GM12801 (cell line): ENCODE data around the gene LEP.

Source experiments
- TF ChIP-seq, protein P1 (sequence below): IDR thresholded peaks from one replicate; pipeline ENCODE4 v1.5.1; 2011; ENCODE audit warnings: control low read depth; ENCODE audit not compliant: insufficient read length; ENCODE audit errors: extremely low read depth

Gene LEP

DNA sequence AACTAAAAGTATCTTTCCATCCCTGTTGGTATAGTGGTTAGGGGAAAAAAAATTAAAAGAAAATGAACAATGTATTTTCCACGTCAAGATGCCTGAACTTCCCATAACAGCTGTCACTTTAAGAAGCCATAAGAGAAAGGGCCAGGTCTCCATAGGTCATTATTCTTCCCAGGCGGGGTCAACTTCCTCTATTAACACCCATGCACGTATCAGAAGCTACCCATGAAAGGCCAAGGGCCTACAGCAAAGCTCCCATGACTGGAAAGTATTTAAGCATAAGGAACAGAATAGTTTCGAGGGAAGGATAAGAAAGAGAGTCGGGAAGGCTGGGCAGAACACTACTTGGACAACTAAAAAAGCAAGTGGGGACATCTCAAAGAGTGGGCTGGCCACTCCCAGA lies 62.6 kb downstream of the LEP start:
- TF ChIP-seq, protein P1, sequence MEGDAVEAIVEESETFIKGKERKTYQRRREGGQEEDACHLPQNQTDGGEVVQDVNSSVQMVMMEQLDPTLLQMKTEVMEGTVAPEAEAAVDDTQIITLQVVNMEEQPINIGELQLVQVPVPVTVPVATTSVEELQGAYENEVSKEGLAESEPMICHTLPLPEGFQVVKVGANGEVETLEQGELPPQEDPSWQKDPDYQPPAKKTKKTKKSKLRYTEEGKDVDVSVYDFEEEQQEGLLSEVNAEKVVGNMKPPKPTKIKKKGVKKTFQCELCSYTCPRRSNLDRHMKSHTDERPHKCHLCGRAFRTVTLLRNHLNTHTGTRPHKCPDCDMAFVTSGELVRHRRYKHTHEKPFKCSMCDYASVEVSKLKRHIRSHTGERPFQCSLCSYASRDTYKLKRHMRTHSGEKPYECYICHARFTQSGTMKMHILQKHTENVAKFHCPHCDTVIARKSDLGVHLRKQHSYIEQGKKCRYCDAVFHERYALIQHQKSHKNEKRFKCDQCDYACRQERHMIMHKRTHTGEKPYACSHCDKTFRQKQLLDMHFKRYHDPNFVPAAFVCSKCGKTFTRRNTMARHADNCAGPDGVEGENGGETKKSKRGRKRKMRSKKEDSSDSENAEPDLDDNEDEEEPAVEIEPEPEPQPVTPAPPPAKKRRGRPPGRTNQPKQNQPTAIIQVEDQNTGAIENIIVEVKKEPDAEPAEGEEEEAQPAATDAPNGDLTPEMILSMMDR = no peak

- TF ChIP-seq, protein P1 = no peak
Observed at GRCh38 chr7:128304212-128304611, 63.1 kb downstream of the LEP start.

DNA sequence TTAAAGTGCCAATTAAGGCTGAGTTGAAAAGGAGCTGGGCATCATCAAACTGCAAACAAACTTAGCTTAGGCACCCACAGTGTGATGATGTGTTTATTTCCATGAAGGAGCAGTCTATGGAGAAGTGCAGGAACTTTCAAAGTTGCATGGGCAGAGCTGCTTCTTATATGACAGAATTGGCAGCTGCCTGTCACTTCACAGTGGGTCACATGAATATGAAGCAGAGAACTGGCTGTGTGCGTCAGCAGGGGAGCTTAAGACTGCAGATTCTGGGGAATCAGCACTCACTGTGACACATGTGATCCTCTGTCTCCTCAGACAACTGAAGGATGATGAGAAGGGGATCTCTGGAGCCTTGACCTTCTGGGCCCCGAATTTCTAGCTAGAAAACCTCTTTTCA lies 66.0 kb downstream of the LEP start:
- TF ChIP-seq, protein P1 = no peak
